Measurements from ENCODE around the gene EIF6. TPM values are rescaled to one million over a fixed set of nuclear protein-coding genes. Genes with fewer than 3 reads are reported as not detected.

The EIF6 gene
- total and polyA plus RNA-seq, 2 donors (not counting 3 experiments of a cell fraction or from before 2014, with no cell fraction given): 153 to 286 TPM

GRCh38 chr20:35243317-35243716 lies 41.3 kb downstream of the EIF6 start:
- TF ChIP-seq MYC (IDR thresholded peaks at IDR 0.05; ENCODE audit: low read depth, low read length): no peak
- TF ChIP-seq FOS (IDR thresholded peaks at IDR 0.05; ENCODE audit: borderline replicate concordance, insufficient read depth, low read length): no peak
- TF ChIP-seq MAX (IDR thresholded peaks at IDR 0.05; ENCODE audit: insufficient read depth, insufficient read length): no peak
- no peak for TF ChIP-seq CTCF (IDR thresholded peaks at IDR 0.05; ENCODE audit: extremely low read depth in 1 of 2, insufficient read depth in 1 of 2, low read depth in 1 of 2, low read length in 2 of 2)
- TF ChIP-seq GATA2 (IDR thresholded peaks at IDR 0.05; ENCODE audit: insufficient read depth, insufficient read length, low read depth, low read length): no peak
- ChIA-PET CTCF (interaction anchor here (1.2 to 1.5 kb wide), 2 partner anchors 98 to 99 kb away, joined by 3 to 4 read pairs; no protein-coding TSS in a partner anchor), POLR2A (no interaction called here)
- no TSS peak for BruUV-seq (replicated peaks)
- H3K9me1 ChIP-seq (replicated peaks; ENCODE audit: control insufficient read depth, extremely low read depth, insufficient read depth, low read length): no peaks in the 10 kb centered on the region
- H3K79me2 ChIP-seq (ENCODE audit: control insufficient read depth, insufficient read depth, low read length): no peaks in the 10 kb centered on the region
- no peaks in the 10 kb centered on the region for H3K9me3 ChIP-seq (replicated peaks; ENCODE audit: control insufficient read depth, insufficient read depth, low read length)
- H3K27ac ChIP-seq (ENCODE audit: insufficient read depth, low read depth, low read length): no peak overlapping the region
- H3K4me3 ChIP-seq (replicated peaks in 1 of 3; ENCODE audit: insufficient read depth in 1 of 3, low read depth in 1 of 3, low read length in 3 of 3): no peak overlapping the region
- FAIRE-seq (no peak), DNase-seq (ENCODE audit: low read depth, low spot score) (no peak)
- H4K20me1 ChIP-seq (replicated peaks; ENCODE audit: control insufficient read depth, extremely low read depth, insufficient read depth, low read length): no peaks in the 10 kb centered on the region
- peaks cover 13 to 25% of the 10 kb centered on the region in 2 experiments for H3K27me3 ChIP-seq (ENCODE audit: control insufficient read depth in 2 of 2, insufficient read depth in 2 of 2, low read length in 2 of 2)
- no peak overlapping the region for H2AFZ ChIP-seq (ENCODE audit: low read depth, low read length)
- dilution Hi-C loops (cut with MboI; ENCODE audit: extremely low pct_ligation_motif_present, low sequenced_read_pairs) (no loop called here), intact Hi-C loops (cut with micrococcal nuclease) (no loop called here)
- no peaks in the 10 kb centered on the region for H3K36me3 ChIP-seq (ENCODE audit: control insufficient read depth in 2 of 2, extremely low read depth in 1 of 2, insufficient read depth in 2 of 2, low read length in 2 of 2)
- H3K9ac ChIP-seq (replicated peaks; ENCODE audit: extremely low read depth, insufficient read depth, low read length): no peak overlapping the region
- H3K4me1 ChIP-seq (ENCODE audit: control insufficient read depth, extremely low read depth, insufficient read depth, low read length): no peaks in the 10 kb centered on the region
- no peak overlapping the region for H3K4me2 ChIP-seq (ENCODE audit: insufficient read depth, low read length)

Data from endothelial cell of umbilical vein (primary cell).